HepG2 (cell line): ENCODE measurements around the gene PRSS12. TPM values are rescaled to one million over a fixed set of nuclear protein-coding genes. Genes with fewer than 3 reads are reported as not detected.
"Not testable (repeated sequence)": the region's sequence is repeated elsewhere in the genome, so short reads cannot be mapped to it uniquely, and the experiment has no call there.

ENCODE experiments used
- ATAC-seq: fragments of 200-7000 bp; cut with Tn5 transposase; 3 replicates; pipeline ENCODE4 v1.9.1; 2020; ENCODE audit warnings: mild to moderate bottlenecking, moderate library complexity
- BruUV-seq: library from RNA; stranded (reverse); fragments of 400-500 nt; replicated peaks from 2 replicates; lab custom pipeline; 2021; lab: Mats Ljungman, UMichigan
- CTCF ChIA-PET: fragments of 300-600 bp; formaldehyde crosslinking; extraction: SDS; loops from one replicate; lab custom pipeline; 2021; ENCODE audit warnings: low total read pairs, inconsistent platforms, low intra/inter-chr PET ratio; lab: Yijun Ruan, JAX
- POLR2A ChIA-PET: fragments of 350-600 bp; sonication (Branson Sonifier 250); formaldehyde crosslinking; loops from one replicate; lab custom pipeline; 2020; ENCODE audit warnings: antibody characterized with exemption, inconsistent platforms; lab: Yijun Ruan, JAX
- DNase-seq: peaks from one replicate; pipeline ENCODE4 v3.0.0-alpha.2; 2015; ENCODE audit warnings: low spot score
- FAIRE-seq: peaks from 3 replicates; lab custom pipeline; 2011; peaks lifted over from hg19 to GRCh38; lab: Jason Lieb, UNC
- H2AFZ ChIP-seq: one replicate; pipeline ENCODE4 v1.6.1; 2011; ENCODE audit warnings: low read length, inconsistent platforms
- H3K27ac ChIP-seq: fragments of 300-600 bp; 3 replicates; pipeline ENCODE4 v1.8.0; 2011; ENCODE audit warnings: mixed run types, mild to moderate bottlenecking, mixed read lengths, low read length, inconsistent platforms; ENCODE audit not compliant: insufficient read depth; ENCODE audit errors: extremely low read length
- H3K27me3 ChIP-seq, 2 experiments: fragments of 200-600 bp in 1 of 2; 2 replicates in 1 of 2; 3 replicates in 1 of 2; pipeline versions ENCODE4 v1.6.0 to v1.8.0; 2011; ENCODE audit warnings: low read length in 2 of 2, mild to moderate bottlenecking in 2 of 2, moderate library complexity in 2 of 2, inconsistent platforms in 1 of 2; ENCODE audit not compliant: insufficient read depth in 2 of 2, control insufficient read depth in 1 of 2
- H3K36me3 ChIP-seq, 2 experiments: fragments of 200-600 bp in 1 of 2; replicated peaks in 1 of 2; 2 replicates in 1 of 2; 3 replicates in 1 of 2; pipeline versions ENCODE4 v1.5.1 to v1.8.0; 2011; ENCODE audit warnings: low read length in 2 of 2, inconsistent platforms in 1 of 2; ENCODE audit not compliant: insufficient read depth in 2 of 2, control insufficient read depth in 1 of 2
- H3K4me1 ChIP-seq: 2 replicates; pipeline ENCODE4 v1.5.1; 2012; ENCODE audit warnings: low read length, inconsistent platforms; ENCODE audit not compliant: insufficient read depth
- H3K4me2 ChIP-seq: 2 replicates; pipeline ENCODE4 v1.6.0; 2011; ENCODE audit warnings: low read depth, low read length, inconsistent platforms
- H3K4me3 ChIP-seq, 3 experiments: fragments of 200-600 bp in 1 of 3; sonication (generic), shearing (Covaris generic) in 1 of 3; replicated peaks in 1 of 3; 2 replicates each; pipeline ENCODE4 v1.5.1; 2011 to 2016; ENCODE audit warnings: low read length in 3 of 3, inconsistent platforms in 2 of 3, low read depth in 2 of 3, mild to moderate bottlenecking in 2 of 3, control low read depth in 1 of 3, mixed read lengths in 1 of 3; ENCODE audit not compliant: insufficient read depth in 1 of 3
- H3K79me2 ChIP-seq: one replicate; pipeline ENCODE4 v1.6.1; 2011; ENCODE audit warnings: low read length, inconsistent platforms; ENCODE audit not compliant: insufficient read depth
- H3K9ac ChIP-seq: 2 replicates; pipeline ENCODE4 v1.6.0; 2011; ENCODE audit warnings: mild to moderate bottlenecking, low read depth, low read length, inconsistent platforms; ENCODE audit not compliant: insufficient read depth
- H3K9me3 ChIP-seq: 2 replicates; pipeline ENCODE4 v1.5.1; 2012; ENCODE audit warnings: mild to moderate bottlenecking, low read length
- H4K20me1 ChIP-seq: 2 replicates; pipeline ENCODE4 v1.6.0; 2011; ENCODE audit warnings: inconsistent platforms, mild to moderate bottlenecking, low read length, moderate library complexity; ENCODE audit not compliant: insufficient read depth
- MAFK ChIP-seq, 2 experiments: IDR thresholded peaks in 1 of 2; conservative IDR thresholded peaks in 1 of 2; 2 replicates each; pipeline ENCODE4 v1.6.1; 2011; ENCODE audit warnings: improper control_type of control experiment in 2 of 2, low read length in 2 of 2
- NFE2L2 ChIP-seq: fragments of 150-350 bp; IDR thresholded peaks from 2 replicates; pipeline ENCODE4 v1.6.1; 2014; ENCODE audit warnings: low read length
- NFYB ChIP-seq: sonication (generic); formaldehyde crosslinking; IDR thresholded peaks from 2 replicates; pipeline ENCODE4 v1.4.0; 2020; ENCODE audit warnings: missing genetic modification reagents
- NFYC ChIP-seq: IDR thresholded peaks from 2 replicates; pipeline ENCODE4 v1.6.1; 2016; ENCODE audit warnings: missing genetic modification reagents, missing compliant biosample characterization
- POGZ ChIP-seq: sonication (generic); formaldehyde crosslinking; IDR thresholded peaks from 2 replicates; pipeline ENCODE4 v1.4.0; 2020; ENCODE audit warnings: mild to moderate bottlenecking, missing genetic modification reagents
- WGBS: methylation state at CpG from one replicate; pipeline ENCODE4 v1.1.6; 2017; ENCODE audit warnings: low lambda C conversion rate; 5-methylcytosine and 5-hydroxymethylcytosine counted together
- in situ Hi-C: cut with HindIII; loops from 2 replicates; pipeline ENCODE4 v1.10.0; 2017; ENCODE audit warnings: low pct_unique_long_range_greater_than_20kb; ENCODE audit not compliant: extremely low pct_ligation_motif_present
- intact Hi-C: fragments of 100-400 bp; cut with micrococcal nuclease; formaldehyde crosslinking; loops from one replicate; pipeline ENCODE4 v1.10.0; 2022; ENCODE audit not compliant: unreplicated experiment
- polyA plus RNA-seq, 8 experiments: library from polyadenylated mRNA; depleted of rRNA in 3 of 8; stranded (reverse) in 7 of 8; unstranded in 1 of 8; fragments of >200 nt; fragmentation: Illumina TruSeq in 4 of 8; extraction: Trizol in 4 of 8; gene quantifications; 2 replicates each; pipeline versions ENCODE4 v1.2.1 to v1.2.3, GENCODE V29; 2011 to 2016; ENCODE audit warnings: low read depth in 4 of 8, missing spikeins in 1 of 8, mixed read lengths in 1 of 8; ENCODE audit not compliant: insufficient read depth in 1 of 8
- total RNA-seq, 5 experiments: library from RNA; depleted of rRNA; stranded (reverse); fragments of >200 nt; fragmentation: Illumina TruSeq; extraction: Trizol; gene quantifications; 2 replicates each; pipeline ENCODE4 v1.2.3, GENCODE V29; 2016; ENCODE audit warnings: low read depth in 1 of 5
- TF ChIP-seq, protein P1 (sequence below): sonication (generic); formaldehyde crosslinking; IDR thresholded peaks from 2 replicates; pipeline ENCODE4 v1.5.0; 2020; ENCODE audit warnings: missing genetic modification reagents

Gene PRSS12
- total and polyA plus RNA-seq, 2 of the 13 experiments (the other 11 are each of a cell fraction or from before 2014, with no cell fraction given), result 0.02 TPM; not detected in 1

- no peak for ATAC-seq
- in situ Hi-C loops, result no loop called here
- POLR2A ChIA-PET, result no interaction called here
- Histone ChIP-seq H3K27ac (no peak overlapping the region), H3K4me1 (no peaks in the 10 kb centered on the region)
- WGBS, result 20% methylated on average over 3 of the region's 3 CpGs
- peak in 1 of 2 experiments; percentile 39; a peak in 2 of 4 replicates for TF ChIP-seq MAFK (conservative IDR thresholded peaks at IDR 0.05 in 1 of 2, IDR thresholded peaks at IDR 0.05 in 1 of 2; ENCODE audit: low read length in 2 of 2)
- peak; percentile 75 for TF ChIP-seq NFE2L2
- TF ChIP-seq, protein P1, sequence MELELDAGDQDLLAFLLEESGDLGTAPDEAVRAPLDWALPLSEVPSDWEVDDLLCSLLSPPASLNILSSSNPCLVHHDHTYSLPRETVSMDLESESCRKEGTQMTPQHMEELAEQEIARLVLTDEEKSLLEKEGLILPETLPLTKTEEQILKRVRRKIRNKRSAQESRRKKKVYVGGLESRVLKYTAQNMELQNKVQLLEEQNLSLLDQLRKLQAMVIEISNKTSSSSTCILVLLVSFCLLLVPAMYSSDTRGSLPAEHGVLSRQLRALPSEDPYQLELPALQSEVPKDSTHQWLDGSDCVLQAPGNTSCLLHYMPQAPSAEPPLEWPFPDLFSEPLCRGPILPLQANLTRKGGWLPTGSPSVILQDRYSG (CRISPR knock-in tag), result no peak
- TF ChIP-seq, all 625 proteins: peak for 2
- Histone ChIP-seq H3K4me2 (no peak overlapping the region), H3K9me3 (no peaks in the 10 kb centered on the region), H3K36me3 (no peaks in the 10 kb centered on the region), H2AFZ (no peak overlapping the region), H4K20me1 (no peaks in the 10 kb centered on the region), H3K9ac (no peak overlapping the region), H3K4me3 (no peak overlapping the region), H3K79me2 (no peaks in the 10 kb centered on the region), H3K27me3 (no peaks in the 10 kb centered on the region)
- DNase-seq, result no peak
- intact Hi-C loops, result no loop called here
- BruUV-seq, result no TSS peak
- CTCF ChIA-PET, result no interaction called here
- no peak for FAIRE-seq
Observed at GRCh38 chr4:118268780-118269179, 84.0 kb downstream of the PRSS12 start.

DNA sequence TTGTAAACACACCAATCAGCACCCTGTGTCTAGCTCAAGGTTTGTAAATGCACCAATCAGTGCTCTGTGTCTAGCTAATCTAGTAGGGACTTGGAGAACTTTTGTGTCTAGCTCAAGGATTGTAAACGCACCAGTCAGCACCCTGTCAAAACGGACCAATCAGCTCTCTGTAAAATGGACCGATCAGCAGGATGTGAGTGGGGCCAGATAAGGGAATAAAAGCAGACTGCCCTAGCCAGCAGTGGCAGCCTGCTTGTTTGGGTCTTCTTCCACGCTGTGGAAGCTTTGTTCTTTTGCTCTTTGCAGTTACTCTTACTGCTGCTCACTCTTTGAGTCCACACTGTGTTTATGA, 86.7 kb downstream of the PRSS12 start:
- DNase-seq, H3K4me2 ChIP-seq, H3K4me1 ChIP-seq, ATAC-seq, FAIRE-seq, H2AFZ ChIP-seq, H3K9me3 ChIP-seq, H3K36me3 ChIP-seq, in situ Hi-C loops, intact Hi-C loops, H3K4me3 ChIP-seq, H3K79me2 ChIP-seq, BruUV-seq, POLR2A ChIA-PET, CTCF ChIA-PET, H3K27me3 ChIP-seq, H3K27ac ChIP-seq, H4K20me1 ChIP-seq, H3K9ac ChIP-seq: not testable (repeated sequence)
- TF ChIP-seq NFYB (CRISPR knock-in tag) (peak; percentile 58), NFYC (CRISPR knock-in tag) (peak; percentile 52; the same call in 1 of the 2 replicates), POGZ (CRISPR knock-in tag) (peak; percentile 32; the same call in 1 of the 2 replicates)
- WGBS, result 87% methylated on average over 4 of the region's 4 CpGs
